ENCODE results near the gene KREMEN2. TPM values are rescaled to one million over a fixed set of nuclear protein-coding genes. Genes with fewer than 3 reads are reported as not detected.

KREMEN2 gene
- total and polyA plus RNA-seq, 2 of the 8 experiments (the other 6 are each of a cell fraction or from before 2014, with no cell fraction given), result 6.6 to 7.0 TPM

DNA sequence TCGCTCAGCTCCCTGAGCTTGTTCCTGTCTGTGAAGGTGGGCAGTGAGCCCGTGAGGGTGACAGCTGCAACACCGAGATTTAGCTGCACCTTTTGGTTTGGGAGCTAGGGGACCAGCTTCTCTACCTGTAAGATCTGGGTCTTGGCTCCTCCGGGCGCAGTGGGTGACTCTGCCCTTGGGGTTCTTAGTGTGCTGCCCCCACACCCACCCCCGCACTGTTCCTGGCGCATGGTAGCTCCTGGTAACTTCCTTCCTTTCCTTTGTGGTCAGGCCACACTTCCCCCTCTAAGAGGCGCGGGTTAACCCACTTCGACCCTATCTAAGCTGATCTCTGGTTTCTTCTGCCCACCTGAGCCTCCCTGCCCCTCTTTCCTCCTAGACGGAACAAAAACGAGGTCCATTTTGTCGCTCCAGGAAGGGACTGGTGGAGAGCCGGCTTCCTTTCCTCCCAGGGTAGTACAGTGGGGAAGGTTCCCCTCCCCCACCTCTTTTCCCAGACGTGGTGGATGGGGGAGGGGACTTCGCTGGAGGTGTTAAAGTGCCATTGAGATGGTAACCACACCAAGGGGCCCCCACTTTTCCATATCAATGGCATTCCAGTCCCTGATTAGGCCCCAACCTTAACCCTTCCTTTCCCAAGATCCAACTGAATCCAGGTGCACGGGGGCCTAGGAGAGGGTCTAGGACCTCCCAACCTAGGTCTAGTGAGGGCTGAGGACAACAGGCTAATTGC, 44.0 kb downstream of the KREMEN2 start (continued):
- no peak; the same call in 1 of the 2 replicates for TF ChIP-seq BRCA1 (IDR thresholded peaks at IDR 0.05; ENCODE audit: low read depth, low read length)
- peak; percentile 56; the same call in 1 of the 2 replicates for TF ChIP-seq JUND (IDR thresholded peaks at IDR 0.05; ENCODE audit: low read length)
- no peak for TF ChIP-seq CEBPB (IDR thresholded peaks at IDR 0.05; ENCODE audit: low read depth, low read length)
- TF ChIP-seq MAX (IDR thresholded peaks at IDR 0.05), result peak; percentile 80; the same call in 1 of the 2 replicates
- TF ChIP-seq PHF8 (conservative IDR thresholded peaks at IDR 0.05; ENCODE audit: low read depth, low read length), result 0 out of 2 replicates have a peak, but pooled peaks have one; percentile 8
- TF ChIP-seq YY1 (IDR thresholded peaks at IDR 0.05; ENCODE audit: low read depth, low read length), result peak; percentile 80; the same call in 1 of the 2 replicates
- peak; percentile 94 for TF ChIP-seq RXRA (IDR thresholded peaks at IDR 0.05; ENCODE audit: insufficient read depth, low read depth, low read length)
- TF ChIP-seq KDM1A (IDR thresholded peaks at IDR 0.05; ENCODE audit: borderline replicate concordance, low read length), result peak; percentile 93
- TF ChIP-seq BACH1 (IDR thresholded peaks at IDR 0.05; ENCODE audit: low read length), result peak; percentile 61
- peak; percentile 89 for TF ChIP-seq ATF2 (IDR thresholded peaks at IDR 0.05; ENCODE audit: low read length)
- TF ChIP-seq TCF12 (IDR thresholded peaks at IDR 0.05; ENCODE audit: low read depth, low read length), result peak; percentile 100
- TF ChIP-seq CTBP2 (IDR thresholded peaks at IDR 0.05; ENCODE audit: borderline replicate concordance, insufficient read depth, insufficient read length, low read length), result peak; percentile 93
- TF ChIP-seq POLR2A (IDR thresholded peaks at IDR 0.05; ENCODE audit: control extremely low read depth in 1 of 2, low read depth in 2 of 2, low read length in 2 of 2), result peak; percentile 84 to 87
